GM15510 (cell line): ENCODE data around the gene HIPK2.

Experiments
- POLR2A ChIP-seq: IDR thresholded peaks from 3 replicates; pipeline ENCODE4 v1.6.1; 2011; ENCODE audit warnings: borderline replicate concordance; ENCODE audit not compliant: insufficient read length; ENCODE audit errors: extremely low read depth

The HIPK2 gene

DNA sequence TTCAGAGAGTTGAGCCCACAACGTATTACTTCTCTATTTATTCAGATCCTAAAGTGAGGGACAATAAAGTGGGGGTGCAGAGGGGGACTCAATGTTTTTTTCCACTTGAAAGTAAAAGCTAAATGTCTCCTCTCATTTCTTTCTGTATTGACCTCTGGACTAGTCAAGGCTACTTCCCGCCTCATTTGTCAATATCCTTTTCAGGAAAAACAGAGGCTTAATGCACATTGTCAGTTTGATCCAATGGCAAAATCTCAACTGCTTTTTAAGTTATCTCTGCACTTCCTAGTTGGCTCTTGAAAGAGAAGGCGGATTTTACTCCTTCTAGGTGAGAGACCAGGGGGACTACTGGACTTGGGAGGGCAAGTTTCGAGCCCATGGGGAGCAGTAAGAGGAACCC lies 56.4 kb downstream of the HIPK2 start:
- TF ChIP-seq POLR2A = no peak

GRCh38 chr7:139720705-139721231 lies 57.0 kb downstream of the HIPK2 start:
- no peak for TF ChIP-seq POLR2A

GRCh38 chr7:139720186-139720585 lies 57.6 kb downstream of the HIPK2 start:
- TF ChIP-seq POLR2A = no peak

DNA sequence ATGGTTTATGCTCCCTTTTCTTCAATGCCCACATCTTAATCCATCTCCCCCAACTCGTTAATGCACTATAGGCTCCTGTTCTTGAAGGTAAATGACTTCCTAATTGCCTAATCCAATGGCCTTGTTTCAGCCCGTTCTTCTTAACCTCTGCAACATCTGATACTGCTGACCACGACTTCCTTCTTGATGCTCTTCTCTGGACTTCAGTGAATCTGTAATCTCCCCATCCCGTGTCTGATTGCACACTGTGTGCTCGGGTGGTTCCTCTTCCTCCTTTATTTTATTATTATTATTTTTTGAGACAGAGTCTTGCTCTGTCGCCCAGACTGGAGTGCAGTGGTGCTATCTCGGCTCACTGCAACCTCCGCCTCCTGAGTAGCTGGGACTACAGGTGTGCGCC lies 58.9 kb downstream of the HIPK2 start:
- no peak for TF ChIP-seq POLR2A

DNA sequence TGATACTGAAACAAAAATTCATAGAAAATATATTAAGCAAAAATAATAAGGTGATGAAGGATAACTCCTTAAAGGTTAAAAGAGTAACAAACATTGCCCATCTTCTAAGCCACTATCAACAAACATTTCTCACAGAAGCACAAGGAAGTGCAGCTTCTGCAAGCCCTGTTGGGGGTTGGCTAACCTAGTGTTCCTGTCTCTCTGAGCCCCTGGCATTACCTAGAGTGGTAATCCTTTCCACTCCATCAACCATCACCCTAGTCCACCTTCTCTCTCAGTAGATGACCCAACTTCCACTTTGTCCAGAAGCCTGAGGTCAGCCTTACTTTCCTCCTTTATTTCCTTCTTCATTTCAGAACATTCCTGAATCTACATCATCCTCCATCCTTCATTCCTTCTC lies 59.7 kb downstream of the HIPK2 start:
- no peak for TF ChIP-seq POLR2A

DNA sequence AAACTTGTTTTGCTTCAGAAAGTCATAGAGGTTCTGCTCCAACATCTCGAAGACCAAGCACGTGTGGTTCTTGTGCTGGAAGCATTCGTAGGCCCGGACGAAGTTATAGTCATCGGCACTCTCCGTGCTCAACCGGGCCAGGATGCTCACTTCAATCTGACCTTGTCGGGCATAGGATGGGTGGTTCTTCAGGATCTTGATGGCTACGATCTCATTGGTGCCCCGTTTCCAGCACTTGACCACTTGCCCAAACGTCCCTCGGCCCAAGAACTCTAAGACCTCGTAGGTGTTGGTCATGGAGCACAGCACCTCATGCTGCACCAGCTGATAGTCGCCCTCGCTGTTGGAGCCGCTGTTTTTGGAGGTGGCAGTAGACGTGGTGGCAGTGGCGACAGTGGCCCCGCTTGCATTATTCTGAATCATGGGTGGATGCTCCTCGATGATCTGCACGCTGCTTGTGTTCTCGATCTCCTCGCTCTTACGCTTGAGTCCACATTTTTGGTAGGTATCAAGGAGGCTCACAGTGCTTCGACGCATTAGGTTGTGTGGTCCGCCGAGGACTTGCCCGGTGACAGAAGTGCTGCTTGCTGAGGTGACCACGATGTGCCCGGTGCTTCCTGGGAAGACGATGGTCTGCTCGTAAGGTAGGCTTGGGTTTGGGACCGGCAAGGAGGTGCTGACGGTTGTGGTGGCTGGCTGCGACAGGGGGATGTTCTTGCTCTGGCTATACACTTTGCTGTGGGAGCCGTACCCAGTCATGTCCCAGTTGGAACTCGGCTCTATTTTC lies 61.4 kb downstream of the HIPK2 start:
- TF ChIP-seq POLR2A = no peak

DNA sequence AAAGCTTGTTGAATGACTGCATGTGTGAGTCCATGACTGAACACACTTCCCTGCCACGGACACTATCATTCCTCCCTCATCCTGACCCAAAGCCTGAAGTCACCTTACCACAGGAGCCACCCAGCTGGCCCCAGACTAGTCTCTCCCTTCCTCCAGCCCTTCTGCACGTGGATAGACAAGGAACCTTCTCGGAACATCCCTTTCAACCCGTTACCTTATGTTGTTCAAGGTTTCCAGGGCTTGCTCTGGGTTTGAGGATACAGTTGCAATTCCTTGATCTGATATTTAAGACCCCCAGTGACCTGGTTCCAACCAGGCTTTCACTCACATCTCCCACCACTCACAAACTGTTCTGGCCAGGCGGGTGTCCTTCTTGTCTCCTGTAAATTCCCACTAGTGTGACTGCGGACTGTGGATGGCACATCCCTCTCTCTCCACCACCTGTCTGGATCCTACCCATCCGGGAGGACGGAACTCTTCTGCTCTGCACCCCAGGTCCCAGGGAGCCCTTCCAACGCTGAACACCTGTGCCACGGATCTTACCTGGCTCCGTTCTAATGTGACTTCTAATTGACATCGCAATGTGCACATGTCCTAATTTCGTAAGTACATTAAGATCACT lies 62.5 kb downstream of the HIPK2 start:
- no peak for TF ChIP-seq POLR2A

DNA sequence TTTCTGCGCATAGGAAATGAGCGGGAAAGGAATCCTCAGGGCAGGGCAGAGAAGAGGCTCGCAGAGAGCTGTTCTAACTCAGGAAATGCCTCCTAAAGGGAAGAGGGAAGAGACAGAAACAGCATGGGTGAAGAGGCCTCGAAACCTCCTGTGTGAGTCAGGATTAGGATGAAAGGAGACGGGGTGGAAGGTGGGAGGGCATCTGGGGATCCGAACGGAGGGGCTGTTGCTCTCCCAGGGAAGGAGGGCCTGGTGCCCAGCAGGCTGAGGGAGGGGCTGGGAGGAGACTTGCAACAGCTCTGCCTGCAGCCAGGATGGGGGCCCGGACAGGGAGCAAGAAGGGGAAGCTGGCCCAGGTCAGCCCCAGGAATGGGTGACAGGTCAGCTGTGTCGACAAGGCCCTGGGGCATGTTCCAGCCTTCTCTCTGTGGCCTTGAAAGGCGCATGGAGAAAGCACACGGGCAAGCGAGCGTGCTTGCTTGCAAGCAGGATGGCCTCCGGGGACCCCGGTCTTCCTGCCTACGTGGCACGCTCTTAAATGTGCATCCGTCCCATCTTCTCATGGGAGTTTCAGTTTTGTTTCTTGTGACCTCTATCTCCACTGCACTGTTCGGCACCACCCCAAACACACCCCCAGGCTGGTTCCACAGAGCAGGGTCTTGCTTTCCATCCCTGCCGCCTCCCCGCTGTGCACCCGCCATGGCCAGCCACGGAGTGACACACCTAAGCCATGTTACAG lies 63.5 kb downstream of the HIPK2 start:
- TF ChIP-seq POLR2A = peak; percentile 56

DNA sequence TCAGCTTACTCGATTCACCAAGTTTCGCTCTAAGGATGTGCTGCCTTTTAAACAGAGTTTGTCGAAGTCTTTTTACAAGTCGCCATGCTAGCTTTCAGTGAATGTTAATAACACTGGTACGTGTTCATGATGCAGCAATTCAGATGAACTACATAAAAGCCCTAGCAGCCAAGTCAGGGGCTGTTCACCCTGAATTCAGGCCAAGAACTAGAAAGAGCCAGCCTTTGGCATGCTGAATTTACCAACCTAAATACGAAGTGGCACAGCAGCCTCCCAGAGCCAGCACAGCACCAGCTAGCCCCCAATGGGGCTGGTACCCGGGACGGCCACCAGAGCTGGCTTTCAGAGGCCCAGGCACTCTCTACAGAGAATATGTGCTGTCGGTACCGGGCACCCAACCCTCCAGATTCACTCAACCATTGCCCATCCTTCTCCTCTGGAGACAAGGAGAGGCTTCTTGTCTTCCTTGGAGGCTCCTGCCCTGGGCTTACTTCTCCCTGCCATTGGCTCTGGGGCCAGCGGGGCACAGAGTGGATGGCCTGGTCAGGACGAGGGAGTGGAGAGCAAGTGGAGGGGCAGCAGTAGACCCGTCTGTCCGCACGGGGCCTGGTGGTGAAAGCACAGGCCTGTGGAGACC lies 64.2 kb downstream of the HIPK2 start:
- TF ChIP-seq POLR2A = no peak

DNA sequence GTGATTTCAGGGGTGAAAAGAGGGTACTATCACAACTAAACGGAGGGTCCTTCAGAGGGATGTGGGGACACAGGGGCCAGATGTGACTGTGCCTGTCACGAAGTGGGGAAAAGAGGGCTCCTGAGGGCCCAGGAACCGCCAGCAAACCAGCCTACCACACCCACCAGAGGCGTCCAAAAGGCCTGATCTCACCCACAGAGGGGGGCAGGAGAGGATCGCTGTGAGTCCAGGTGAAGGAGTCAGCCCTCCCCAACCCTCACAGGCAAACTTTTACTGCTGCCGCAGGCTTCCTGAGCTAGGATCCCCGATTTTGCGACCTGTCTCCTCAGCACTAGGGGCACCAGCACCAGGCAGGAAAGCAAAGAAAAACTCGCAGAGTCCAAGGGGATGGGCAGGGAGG lies 64.7 kb downstream of the HIPK2 start:
- TF ChIP-seq POLR2A = no peak

DNA sequence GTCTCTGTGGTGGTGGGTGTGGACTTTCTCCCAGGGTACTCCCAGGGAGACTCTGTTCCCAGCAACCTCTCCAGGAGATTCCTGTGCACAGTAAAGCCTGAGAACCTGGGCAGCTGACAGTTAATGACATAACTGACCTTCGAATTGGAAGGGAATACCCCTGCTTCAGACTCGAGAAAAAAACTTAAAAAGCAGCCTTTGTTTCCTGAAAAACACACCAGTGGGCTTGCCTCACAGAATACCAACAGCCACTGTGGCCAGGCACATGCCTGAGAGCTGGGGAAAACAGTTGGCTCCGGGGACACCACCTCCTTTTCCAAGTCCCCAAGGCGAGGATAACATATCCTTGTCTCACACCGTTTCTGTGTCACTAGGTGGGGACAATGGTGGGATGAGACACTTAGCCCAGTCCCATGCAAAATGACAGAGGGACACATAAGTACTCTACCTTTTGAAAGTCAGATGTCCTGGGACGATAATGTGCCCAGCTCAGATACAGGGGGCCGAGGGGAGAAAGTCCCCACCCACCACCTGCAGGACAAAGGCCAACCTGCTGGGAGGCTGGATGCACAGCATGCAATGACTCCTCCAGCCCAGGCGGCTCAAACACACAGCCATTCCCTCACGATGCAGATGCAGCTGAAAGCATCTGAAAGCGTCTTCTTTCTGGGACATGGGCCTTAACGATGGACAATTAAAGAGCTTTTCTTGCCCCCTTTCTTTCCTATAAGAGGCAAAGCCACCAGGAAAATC lies 65.6 kb downstream of the HIPK2 start:
- TF ChIP-seq POLR2A = no peak

- no peak for TF ChIP-seq POLR2A
Measured at GRCh38 chr7:139710036-139710435, 67.8 kb downstream of the HIPK2 start.

GRCh38 chr7:139709485-139709884 lies 68.3 kb downstream of the HIPK2 start:
- TF ChIP-seq POLR2A = no peak

- TF ChIP-seq POLR2A = no peak
Measured at GRCh38 chr7:139708541-139708940, 69.3 kb downstream of the HIPK2 start.
